HG03108 (cell line): ENCODE results near the gene KCNIP4.

Experiments used
- ATAC-seq: cut with Tn5 transposase; IDR thresholded peaks from one replicate; pipeline ENCODE4 v1.9.1; 2021; ENCODE audit warnings: moderate library complexity; ENCODE audit not compliant: unreplicated experiment

The KCNIP4 gene

GRCh38 chr4:21102667-21103066 lies 845.9 kb downstream of the KCNIP4 start:
- ATAC-seq: no peak

- ATAC-seq: no peak
Observed at GRCh38 chr4:21097865-21098264, 850.7 kb downstream of the KCNIP4 start.

GRCh38 chr4:21097026-21097425 lies 851.5 kb downstream of the KCNIP4 start:
- no peak for ATAC-seq

GRCh38 chr4:21092531-21092930 lies 856.0 kb downstream of the KCNIP4 start:
- ATAC-seq: no peak

GRCh38 chr4:21090094-21090666 lies 858.4 kb downstream of the KCNIP4 start:
- ATAC-seq: no peak

GRCh38 chr4:21083413-21083812 lies 865.2 kb downstream of the KCNIP4 start:
- ATAC-seq: no peak

- ATAC-seq: no peak
Observed at GRCh38 chr4:21077967-21078366, 870.6 kb downstream of the KCNIP4 start.

GRCh38 chr4:21067351-21067750 lies 881.2 kb downstream of the KCNIP4 start:
- ATAC-seq: no peak

GRCh38 chr4:21061902-21062301 lies 886.7 kb downstream of the KCNIP4 start:
- ATAC-seq: no peak

- no peak for ATAC-seq
Observed at GRCh38 chr4:21046141-21046540, 902.4 kb downstream of the KCNIP4 start.

GRCh38 chr4:21045119-21045518 lies 903.5 kb downstream of the KCNIP4 start:
- no peak for ATAC-seq

- no peak for ATAC-seq
Observed at GRCh38 chr4:21041708-21042107, 906.9 kb downstream of the KCNIP4 start.

GRCh38 chr4:21034728-21035127 lies 913.8 kb downstream of the KCNIP4 start:
- ATAC-seq: no peak

GRCh38 chr4:21032089-21032645 lies 916.4 kb downstream of the KCNIP4 start:
- ATAC-seq: no peak

GRCh38 chr4:21018817-21019216 lies 929.8 kb downstream of the KCNIP4 start:
- no peak for ATAC-seq

- ATAC-seq: no peak
Observed at GRCh38 chr4:21013501-21013900, 935.1 kb downstream of the KCNIP4 start.

- no peak for ATAC-seq
Observed at GRCh38 chr4:21012851-21013331, 935.7 kb downstream of the KCNIP4 start.

GRCh38 chr4:21011106-21011505 lies 937.5 kb downstream of the KCNIP4 start:
- ATAC-seq: no peak

- no peak for ATAC-seq
Observed at GRCh38 chr4:21009956-21010355, 938.6 kb downstream of the KCNIP4 start.

GRCh38 chr4:21005647-21006046 lies 942.9 kb downstream of the KCNIP4 start:
- ATAC-seq: no peak

- ATAC-seq: no peak
Observed at GRCh38 chr4:21002976-21003375, 945.6 kb downstream of the KCNIP4 start.

- ATAC-seq: no peak
Observed at GRCh38 chr4:21002286-21002685, 946.3 kb downstream of the KCNIP4 start.

- ATAC-seq: no peak
Observed at GRCh38 chr4:21001490-21001889, 947.1 kb downstream of the KCNIP4 start.
